H9 (cell line): ENCODE data around the gene CTCF. TPM values are rescaled to one million over a fixed set of nuclear protein-coding genes. Genes with fewer than 3 reads are reported as not detected.
A peak's percentile ranks its signal among the peaks of the same experiment; 100 is the strongest.

Source experiments
- DNase-seq: peaks from one replicate; pipeline ENCODE4 v3.0.0-alpha.2; 2017
- H2AFZ ChIP-seq: one replicate; pipeline ENCODE4 v1.6.1; 2013; ENCODE audit warnings: mild to moderate bottlenecking, low read length, control low read depth, moderate library complexity
- H2AK5ac ChIP-seq: 2 replicates; pipeline ENCODE4 v1.6.1; 2013; ENCODE audit warnings: low read length, control low read depth, mixed read lengths; ENCODE audit not compliant: insufficient read length
- H2BK120ac ChIP-seq: one replicate; pipeline ENCODE4 v1.6.1; 2013; ENCODE audit warnings: low read depth, mild to moderate bottlenecking, low read length, control low read depth, inconsistent platforms; ENCODE audit not compliant: poor library complexity, severe bottlenecking
- H2BK12ac ChIP-seq: 2 replicates; pipeline ENCODE4 v1.6.1; 2013; ENCODE audit warnings: low read length, control low read depth, mixed read lengths, low read depth; ENCODE audit not compliant: insufficient read length
- H2BK15ac ChIP-seq: 2 replicates; pipeline ENCODE4 v1.6.1; 2013; ENCODE audit warnings: low read depth, low read length, control low read depth
- H2BK20ac ChIP-seq: one replicate; pipeline ENCODE4 v1.6.1; 2013; ENCODE audit warnings: low read depth, mild to moderate bottlenecking, low read length, control low read depth, inconsistent platforms; ENCODE audit not compliant: poor library complexity, severe bottlenecking
- H2BK5ac ChIP-seq: 2 replicates; pipeline ENCODE4 v1.6.1; 2013; ENCODE audit warnings: low read length, control low read depth, mixed read lengths; ENCODE audit not compliant: insufficient read length
- H3K14ac ChIP-seq: 2 replicates; pipeline ENCODE4 v1.6.1; 2013; ENCODE audit warnings: low read length, control low read depth; ENCODE audit not compliant: insufficient read depth
- H3K18ac ChIP-seq: 2 replicates; pipeline ENCODE4 v1.6.1; 2013; ENCODE audit warnings: low read depth, mild to moderate bottlenecking, mixed read lengths, low read length, control low read depth; ENCODE audit not compliant: insufficient read length
- H3K23ac ChIP-seq: 2 replicates; pipeline ENCODE4 v1.6.1; 2013; ENCODE audit warnings: low read length, control low read depth, mixed read lengths, low read depth; ENCODE audit not compliant: insufficient read length
- H3K23me2 ChIP-seq: 2 replicates; pipeline ENCODE4 v1.6.1; 2013; ENCODE audit warnings: low read depth, mild to moderate bottlenecking, mixed read lengths, low read length, control low read depth; ENCODE audit not compliant: insufficient read length, poor library complexity, severe bottlenecking
- H3K27ac ChIP-seq: 2 replicates; pipeline ENCODE4 v1.5.1; 2013; ENCODE audit warnings: low read length, control low read depth, mixed read lengths, low read depth; ENCODE audit not compliant: insufficient read length
- H3K27me3 ChIP-seq: 2 replicates; pipeline ENCODE4 v1.6.1; 2013; ENCODE audit warnings: low read length, control low read depth, inconsistent platforms; ENCODE audit not compliant: insufficient read depth
- H3K4ac ChIP-seq: 2 replicates; pipeline ENCODE4 v1.6.1; 2013; ENCODE audit warnings: low read depth, mild to moderate bottlenecking, control low read depth, inconsistent platforms, low read length, moderate library complexity
- H3K4me1 ChIP-seq: 2 replicates; pipeline ENCODE4 v1.6.1; 2013; ENCODE audit warnings: low read length, control low read depth, inconsistent platforms; ENCODE audit not compliant: insufficient read depth
- H3K4me2 ChIP-seq: 2 replicates; pipeline ENCODE4 v1.6.1; 2013; ENCODE audit warnings: low read length, control low read depth, mixed read lengths; ENCODE audit not compliant: insufficient read length, insufficient read depth
- H3K56ac ChIP-seq: 2 replicates; pipeline ENCODE4 v1.6.1; 2013; ENCODE audit warnings: low read depth, mild to moderate bottlenecking, mixed read lengths, low read length, control low read depth; ENCODE audit not compliant: insufficient read length
- H3K79me1 ChIP-seq: 2 replicates; pipeline ENCODE4 v1.6.1; 2013; ENCODE audit warnings: low read depth, mild to moderate bottlenecking, moderate library complexity, low read length, control low read depth, inconsistent platforms; ENCODE audit not compliant: insufficient read depth, poor library complexity, severe bottlenecking
- H3K79me2 ChIP-seq: 2 replicates; pipeline ENCODE4 v1.6.1; 2013; ENCODE audit warnings: low read length, control low read depth, inconsistent platforms; ENCODE audit not compliant: insufficient read depth
- H3K9ac ChIP-seq: 2 replicates; pipeline ENCODE4 v1.6.1; 2013; ENCODE audit warnings: low read length, control low read depth, mixed read lengths; ENCODE audit not compliant: insufficient read length; ENCODE audit errors: extremely low read depth
- H3K9me3 ChIP-seq: one replicate; pipeline ENCODE4 v1.6.1; 2013; ENCODE audit warnings: low read depth, low read length, inconsistent platforms; ENCODE audit not compliant: control insufficient read depth
- H3T11ph ChIP-seq: one replicate; pipeline ENCODE4 v1.6.1; 2013; ENCODE audit warnings: mild to moderate bottlenecking, low read length, control low read depth, inconsistent platforms
- H4K20me1 ChIP-seq: one replicate; pipeline ENCODE4 v1.6.1; 2013; ENCODE audit not compliant: control insufficient read depth, insufficient read length, insufficient read depth
- H4K5ac ChIP-seq: 2 replicates; pipeline ENCODE4 v1.6.1; 2013; ENCODE audit warnings: low read depth, mild to moderate bottlenecking, mixed read lengths, low read length, control low read depth; ENCODE audit not compliant: insufficient read length
- H4K8ac ChIP-seq: replicated peaks from 2 replicates; pipeline ENCODE4 v1.6.1; 2013; ENCODE audit warnings: low read length, control low read depth, mixed read lengths, low read depth; ENCODE audit not compliant: insufficient read length
- H4K91ac ChIP-seq: 2 replicates; pipeline ENCODE4 v1.6.1; 2013; ENCODE audit warnings: low read depth, mild to moderate bottlenecking, moderate library complexity, mixed read lengths, low read length, control low read depth; ENCODE audit not compliant: insufficient read length
- H3K27ac Mint-ChIP-seq, 3 experiments: 2 replicates in 2 of 3; 3 replicates in 1 of 3; pipeline ENCODE4 v1.8.0; 2020 to 2021; ENCODE audit warnings: mixed read lengths in 3 of 3, mild to moderate bottlenecking in 1 of 3, moderate library complexity in 1 of 3
- H3K27me3 Mint-ChIP-seq: 2 replicates; pipeline ENCODE4 v1.8.0; 2021; ENCODE audit warnings: low read depth, mild to moderate bottlenecking, moderate library complexity, mixed read lengths
- H3K36me3 Mint-ChIP-seq, 3 experiments: 2 replicates in 2 of 3; 3 replicates in 1 of 3; pipeline ENCODE4 v1.8.0; 2020 to 2021; ENCODE audit warnings: low read depth in 3 of 3, mixed read lengths in 3 of 3; ENCODE audit not compliant: insufficient read depth in 1 of 3
- H3K4me1 Mint-ChIP-seq, 2 experiments: 2 replicates each; pipeline ENCODE4 v1.8.0; 2020; ENCODE audit warnings: mixed read lengths in 2 of 2
- H3K4me3 Mint-ChIP-seq, 2 experiments: 2 replicates in 1 of 2; 3 replicates in 1 of 2; pipeline ENCODE4 v1.8.0; 2020 to 2021; ENCODE audit warnings: mild to moderate bottlenecking in 2 of 2, mixed read lengths in 2 of 2, moderate library complexity in 1 of 2
- H3K9me3 Mint-ChIP-seq, 2 experiments: 2 replicates in 1 of 2; 3 replicates in 1 of 2; pipeline ENCODE4 v1.8.0; 2020; ENCODE audit warnings: mild to moderate bottlenecking in 2 of 2, mixed read lengths in 2 of 2, moderate library complexity in 1 of 2
- CTCF ChIP-seq: fragments of 200-600 bp; sonication (generic); conservative IDR thresholded peaks from 3 replicates; pipeline ENCODE4 v1.8.0; 2021; ENCODE audit warnings: antibody characterized with exemption, mild to moderate bottlenecking
- WGBS: extraction: QIAGEN DNeasy Blood & Tissue Kit; methylation state at CpG from one replicate; pipeline ENCODE4 v1.1.7; 2013; ENCODE audit warnings: missing lambda C conversion rate, low lambda C conversion rate, mixed read lengths; ENCODE audit not compliant: insufficient read length; ENCODE audit errors: extremely low coverage; 5-methylcytosine and 5-hydroxymethylcytosine counted together
- total RNA-seq: library from RNA; stranded (reverse); gene quantifications from 2 replicates; pipeline ENCODE4 v1.2.1, GENCODE V29; 2021

The CTCF gene
- total RNA-seq, 1 experiment from 2014 or later: 87.3 TPM

GRCh38 chr16:67529582-67530012, 32.7 kb upstream of the CTCF start:
- Histone ChIP-seq H3K23ac (no peak overlapping the region), H3K27me3 (peaks cover 57% of the 10 kb centered on the region; the same call in 1 of the 2 replicates), H2BK12ac (no peak overlapping the region), H3K4me2 (peak overlapping the region; percentile 82), H3K9ac (no peak overlapping the region), H3K23me2 (peaks cover 18% of the 10 kb centered on the region), H2BK20ac (no peak overlapping the region), H3K27ac (no peak overlapping the region), H3K4me1 (no peaks in the 10 kb centered on the region; the same call in 1 of the 2 replicates), H3T11ph (no peak overlapping the region), H4K91ac (no peak overlapping the region), H2BK15ac (no peak overlapping the region), H4K8ac (no peak overlapping the region), H3K4ac (no peak overlapping the region), H3K79me1 (no peaks in the 10 kb centered on the region), H3K79me2 (no peaks in the 10 kb centered on the region), H2AFZ (no peak overlapping the region), H3K14ac (peak overlapping the region; percentile 9; the same call in 1 of the 2 replicates), H4K5ac (no peak overlapping the region), H2BK5ac (no peak overlapping the region), H3K18ac (peak overlapping the region; percentile 9), H4K20me1 (no peaks in the 10 kb centered on the region), H2AK5ac (no peak overlapping the region), H3K9me3 (no peaks in the 10 kb centered on the region), H3K56ac (no peak overlapping the region), H2BK120ac (no peak overlapping the region)
- Mint-ChIP-seq H3K9me3 (peaks cover 0 to 4% of the 10 kb centered on the region in 2 experiments; a peak in 1 of 5 replicates), H3K27me3 (peaks cover 92% of the 10 kb centered on the region), H3K4me1 (peaks cover 10 to 11% of the 10 kb centered on the region in 2 experiments), H3K4me3 (peak overlapping the region; percentile 58 to 83), H3K27ac (no peak overlapping the region), H3K36me3 (no peaks in the 10 kb centered on the region)
- TF ChIP-seq CTCF: no peak
- WGBS: no CpG with 5 or more reads among the region's 16 CpGs
- no peak for DNase-seq
